Adrenal gland (tissue), 12 donors: ENCODE data around the gene CBX7. TPM values are rescaled to one million over a fixed set of nuclear protein-coding genes. Genes with fewer than 3 reads are reported as not detected.

Experiments used
- DNase-seq, 7 donors: peaks; one replicate each; pipeline ENCODE4 v3.0.0-alpha.2; 2019 to 2020
- H3K27ac ChIP-seq, 5 donors: fragments of 200-600 bp; sonication (generic) in 4 of 5; 1 replicate in 3 of 5; 2 replicates in 2 of 5; pipeline versions ENCODE4 v1.5.1 to v1.8.0; 2016 to 2020; ENCODE audit warnings: mild to moderate bottlenecking in 1 of 5
- H3K27me3 ChIP-seq: fragments of 200-600 bp; 2 replicates; pipeline ENCODE4 v1.8.0; 2021
- H3K36me3 ChIP-seq, 2 donors: fragments of 200-600 bp; replicated peaks in 1 of 2; 1 replicate in 1 of 2; 2 replicates in 1 of 2; pipeline versions ENCODE4 v1.5.1 to v1.8.0; 2018 to 2022
- H3K4me1 ChIP-seq, 2 donors: fragments of 200-600 bp; replicated peaks in 1 of 2; 1 replicate in 1 of 2; 2 replicates in 1 of 2; pipeline versions ENCODE4 v1.5.1 to v1.8.0; 2018 to 2021
- H3K4me3 ChIP-seq, 4 donors: fragments of 200-600 bp; sonication (generic) in 3 of 4; one replicate each; pipeline ENCODE4 v1.5.1; 2016 to 2018
- H3K9me3 ChIP-seq, 3 donors: fragments of 200-600 bp; sonication (generic) in 1 of 3; replicated peaks in 1 of 3; 1 replicate in 2 of 3; 2 replicates in 1 of 3; pipeline versions ENCODE4 v1.5.1 to v1.8.0; 2016 to 2021
- CTCF ChIP-seq, 6 experiments: fragments of 450-650 bp in 4 of 6; fragments of 200-600 bp in 2 of 6; sonication (generic) in 1 of 6; IDR thresholded peaks; 1 replicate in 5 of 6; 2 replicates in 1 of 6; pipeline versions ENCODE4 v1.5.1 to v1.8.0; 2016 to 2021; ENCODE audit warnings: antibody characterized with exemption in 6 of 6, mild to moderate bottlenecking in 2 of 6, moderate library complexity in 1 of 6
- POLR2A ChIP-seq, 2 donors: fragments of 450-650 bp; IDR thresholded peaks; one replicate each; pipeline ENCODE4 v1.6.1; 2017; ENCODE audit warnings: antibody characterized with exemption in 2 of 2, mild to moderate bottlenecking in 2 of 2, moderate library complexity in 1 of 2
- WGBS, 4 donors: extraction: QIAGEN DNeasy Blood & Tissue Kit in 2 of 4; methylation state at CpG; one replicate each; pipeline versions ENCODE4 v1.1.5 to v1.1.7; 2013 to 2017; 5-methylcytosine and 5-hydroxymethylcytosine counted together
- intact Hi-C, 2 donors: fragments of 100-400 bp; cut with DNase I; formaldehyde crosslinking; loops; one replicate each; pipeline versions ENCODE4 v1.14.1 to v1.15.0; 2022 to 2023
- polyA plus RNA-seq, 3 donors: library from polyadenylated mRNA; stranded (reverse); fragments of 200-250 nt in 2 of 3; fragments of 350-450 nt in 1 of 3; fragmentation: Illumina TruSeq in 1 of 3; extraction: RNeasy Lipid Tissue Mini Kit (QIAGEN cat#74804) in 1 of 3; gene quantifications; one replicate each; pipeline ENCODE4 v1.2.3, GENCODE V29; 2013 to 2014
- total RNA-seq, 9 donors: library from RNA; depleted of rRNA in 4 of 9; stranded (reverse); fragments of >200 nt in 4 of 9; fragments of 120-200 nt in 1 of 9; fragmentation: NEBNext Ultra II Directional in 1 of 9; extraction: Animal tissue kit (Norgen Biotek cat#: 25700) in 1 of 9; gene quantifications; one replicate each; pipeline versions ENCODE4 v1.1.0 to v1.2.4, GENCODE V29; 2013 to 2023
- donor health status: healthy with polysubstance abuse.
- donor health status: Bipolar disorder and iron deficiency.
- donor health status: DM: yes; HTN: yes; CAD: no.
- donor health status: DM: no; HTN: no; CAD: no.
- donor health status: DM: no; HTN: no; CAD: no.
- donor health status: DM: yes; HTN: yes; CAD: no.

CBX7 gene
- total and polyA plus RNA-seq, 12 donors = 2.7 to 89.2 (median 51.5) TPM

GRCh38 chr22:39129746-39130145 lies 22.7 kb downstream of the CBX7 start:
- TF ChIP-seq POLR2A (IDR thresholded peaks at IDR 0.05) (no peak), CTCF (IDR thresholded peaks at IDR 0.05) (no peak)
- H3K9me3 ChIP-seq = no peaks in the 10 kb centered on the region
- intact Hi-C loops = loop anchor here (10.0 kb wide), 2 partner anchors 115 to 265 kb away; partner anchors contain the start of gene APOBEC3C (in 1 of the 2)
- no peaks in the 10 kb centered on the region for H3K36me3 ChIP-seq
- H3K27ac ChIP-seq = no peak overlapping the region
- 94 to 97% (median 94%) methylated on average over 9 of the region's 9 CpGs for WGBS, 4 donors
- H3K27me3 ChIP-seq = no peaks in the 10 kb centered on the region
- H3K4me1 ChIP-seq = peaks cover 0 to 9% of the 10 kb centered on the region in 2 donors
- DNase-seq = no peak
- no peak overlapping the region for H3K4me3 ChIP-seq

- intact Hi-C loops = loop anchor here in 1 of 2 donors (10.0 kb wide), 1 partner anchor 264 kb away; no protein-coding TSS in a partner anchor
- no peaks in the 10 kb centered on the region for H3K36me3 ChIP-seq
- WGBS, 4 donors = 84 to 94% (median 91%) methylated on average over 4 of the region's 4 CpGs
Observed at GRCh38 chr22:39129081-39129480, 23.4 kb downstream of the CBX7 start.

GRCh38 chr22:39128508-39128907 lies 24.0 kb downstream of the CBX7 start:
- no peak overlapping the region for H3K4me3 ChIP-seq
- WGBS, 4 donors = 89 to 98% (median 94%) methylated on average over 6 of the region's 6 CpGs
- TF ChIP-seq POLR2A (IDR thresholded peaks at IDR 0.05) = no peak
- no peak for TF ChIP-seq CTCF (IDR thresholded peaks at IDR 0.05)
- H3K27ac ChIP-seq = no peak overlapping the region
- H3K4me1 ChIP-seq = peaks cover 0 to 9% of the 10 kb centered on the region in 2 donors
- no peaks in the 10 kb centered on the region for H3K36me3 ChIP-seq
- no peak for DNase-seq
- intact Hi-C loops = loop anchor here in 1 of 2 donors (10.0 kb wide), 1 partner anchor 264 kb away; no protein-coding TSS in a partner anchor
- no peaks in the 10 kb centered on the region for H3K9me3 ChIP-seq
- no peaks in the 10 kb centered on the region for H3K27me3 ChIP-seq

More at GRCh38 chr22:39129081-39129480, 23.4 kb downstream of the CBX7 start:
- no peak for DNase-seq
- Histone ChIP-seq H3K4me3 (no peak overlapping the region), H3K9me3 (no peaks in the 10 kb centered on the region), H3K27me3 (no peaks in the 10 kb centered on the region), H3K4me1 (peaks cover 0 to 9% of the 10 kb centered on the region in 2 donors), H3K27ac (no peak overlapping the region)
- TF ChIP-seq CTCF (IDR thresholded peaks at IDR 0.05) = no peak

- Histone ChIP-seq H3K27me3 (no peaks in the 10 kb centered on the region), H3K4me3 (no peak overlapping the region), H3K36me3 (no peaks in the 10 kb centered on the region), H3K27ac (no peak overlapping the region), H3K4me1 (no peaks in the 10 kb centered on the region), H3K9me3 (no peaks in the 10 kb centered on the region)
- no peak for DNase-seq
- TF ChIP-seq CTCF (IDR thresholded peaks at IDR 0.05) = no peak
- TF ChIP-seq POLR2A (IDR thresholded peaks at IDR 0.05) = no peak
- WGBS, 4 donors = 73 to 87% (median 84%) methylated on average over 5 of the region's 5 CpGs
- intact Hi-C loops = loop anchor here in 1 of 2 donors (10.0 kb wide), 1 partner anchor 261 kb away; no protein-coding TSS in a partner anchor
Observed at GRCh38 chr22:39125622-39126021, 26.9 kb downstream of the CBX7 start.
